UCSD-AML1 (cell line): ENCODE data around the gene ARHGAP24.

Experiments used
- DNase-seq: peaks from one replicate; lab custom pipeline; 2025; ENCODE audit not compliant: unreplicated experiment; lab: John Stamatoyannopoulos, UW

ARHGAP24 gene

GRCh38 chr4:85774489-85774888, 299.5 kb downstream of the ARHGAP24 start:
- no peak for DNase-seq

- DNase-seq = no peak
Measured at GRCh38 chr4:85776096-85776495, 301.1 kb downstream of the ARHGAP24 start.

- DNase-seq = no peak
Measured at GRCh38 chr4:85776579-85776978, 301.6 kb downstream of the ARHGAP24 start.

DNA sequence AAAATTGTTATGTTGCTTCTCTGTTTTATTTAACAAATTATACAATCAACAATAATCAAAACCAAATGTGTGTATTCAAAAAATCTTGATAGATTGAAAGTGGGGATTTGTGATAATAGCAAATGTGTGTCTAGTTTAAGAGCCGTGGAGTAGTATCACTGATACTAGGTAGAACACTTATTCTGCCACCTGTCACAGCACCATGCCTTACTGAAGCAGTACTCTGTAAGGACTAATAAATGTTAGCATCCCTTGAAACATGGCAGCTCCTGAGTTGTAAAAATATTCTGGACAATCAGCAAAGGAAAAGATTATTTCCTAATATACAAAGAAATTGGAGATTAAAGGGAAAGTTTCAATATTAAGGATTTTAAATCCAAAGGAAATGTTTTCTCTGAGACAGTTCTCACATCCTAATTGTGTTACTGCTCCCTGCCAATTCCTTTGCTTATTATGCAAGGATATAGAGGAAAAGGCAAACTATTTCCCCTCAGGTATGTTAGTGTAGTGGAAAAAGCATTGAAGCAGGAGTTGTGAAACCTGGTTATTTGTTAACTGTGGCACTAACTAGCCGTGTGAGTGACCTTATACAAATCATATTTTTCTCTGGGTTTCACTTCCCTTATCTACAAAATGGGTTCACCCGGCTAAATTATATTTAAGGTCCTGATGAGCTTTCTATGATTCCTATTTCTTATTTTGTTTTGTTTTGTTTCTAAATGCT, 303.1 kb downstream of the ARHGAP24 start:
- no peak for DNase-seq

DNA sequence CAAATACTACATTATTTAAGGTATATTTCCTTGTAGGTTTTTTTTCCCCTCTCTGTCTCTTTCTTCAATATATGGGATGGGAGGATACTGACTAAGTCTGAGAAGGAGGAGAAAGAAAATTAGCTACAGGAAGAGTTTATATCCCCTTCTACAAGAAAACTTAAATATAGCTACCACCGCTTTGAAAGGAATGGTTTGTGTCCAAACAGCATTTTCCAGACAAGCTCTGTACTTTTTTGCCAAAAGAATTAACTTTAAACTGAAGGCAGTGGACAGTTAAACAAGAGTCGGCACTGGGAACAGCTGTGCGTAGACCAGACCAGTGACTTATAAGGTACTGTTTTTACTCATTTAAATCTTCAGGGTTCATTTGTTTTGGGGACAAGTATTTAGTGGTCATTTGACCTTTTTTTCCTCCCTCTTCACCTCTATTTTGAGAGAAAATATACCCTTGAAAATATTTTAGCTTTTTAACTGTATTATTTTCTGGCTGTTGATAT, 303.7 kb downstream of the ARHGAP24 start:
- DNase-seq = no peak

DNA sequence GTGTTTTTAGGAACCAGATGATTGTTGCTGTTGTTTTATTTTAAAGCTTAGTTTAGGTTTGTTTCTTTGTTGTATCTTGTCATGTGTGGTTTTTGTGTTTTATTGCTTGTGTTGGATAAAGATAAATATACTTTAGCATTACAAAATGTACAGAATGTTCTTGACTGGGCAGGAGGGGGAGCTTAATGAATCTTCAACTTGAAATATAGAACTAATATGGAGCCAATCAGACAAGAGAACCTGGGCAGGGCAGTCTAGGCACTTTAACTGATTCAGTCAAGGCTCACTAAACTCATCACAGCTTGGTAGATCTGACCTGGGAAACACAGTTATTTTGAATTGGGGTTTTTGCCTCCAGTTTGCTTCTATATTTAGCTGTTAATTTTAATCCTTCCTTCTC, 304.2 kb downstream of the ARHGAP24 start:
- DNase-seq = no peak

DNA sequence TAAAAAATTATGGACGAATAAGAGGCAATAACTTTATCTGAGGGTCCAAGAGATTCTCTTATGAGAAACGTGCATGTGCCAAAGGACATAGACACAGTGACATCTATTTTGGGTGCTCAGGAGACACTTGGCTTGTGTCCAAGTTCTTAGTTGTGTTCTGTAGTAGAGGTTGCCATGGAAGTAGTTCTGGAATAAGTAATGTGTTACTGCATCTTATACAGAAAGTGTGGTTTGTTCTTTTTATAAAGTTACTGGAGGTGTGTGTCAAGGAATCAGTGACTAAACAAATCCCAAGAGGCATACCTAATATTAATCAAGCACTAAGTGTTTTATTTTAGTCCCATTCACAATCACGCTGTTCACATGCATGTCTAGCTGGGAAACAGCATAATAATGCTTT, 305.7 kb downstream of the ARHGAP24 start:
- DNase-seq = no peak

- DNase-seq = no peak
Measured at GRCh38 chr4:85783483-85783882, 308.5 kb downstream of the ARHGAP24 start.

DNA sequence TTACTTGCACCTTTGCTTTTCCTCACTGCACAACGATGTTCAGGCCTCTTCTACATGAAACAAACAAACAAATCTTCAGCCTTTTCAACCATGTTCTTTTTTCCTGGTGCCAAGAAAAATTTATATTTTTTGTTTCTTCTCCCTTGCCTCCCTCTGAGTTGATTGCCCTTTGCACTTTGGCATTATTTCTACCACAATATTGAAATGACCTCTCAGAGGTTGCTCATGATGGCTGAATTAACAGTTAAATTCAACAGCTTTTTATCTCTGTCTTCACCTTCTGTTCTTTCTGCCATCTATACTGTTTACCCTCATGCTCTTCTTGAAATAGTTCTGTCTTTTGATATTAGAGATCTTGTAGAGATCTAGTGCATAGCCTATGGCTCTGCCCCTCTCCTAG, 308.9 kb downstream of the ARHGAP24 start:
- DNase-seq = no peak

DNA sequence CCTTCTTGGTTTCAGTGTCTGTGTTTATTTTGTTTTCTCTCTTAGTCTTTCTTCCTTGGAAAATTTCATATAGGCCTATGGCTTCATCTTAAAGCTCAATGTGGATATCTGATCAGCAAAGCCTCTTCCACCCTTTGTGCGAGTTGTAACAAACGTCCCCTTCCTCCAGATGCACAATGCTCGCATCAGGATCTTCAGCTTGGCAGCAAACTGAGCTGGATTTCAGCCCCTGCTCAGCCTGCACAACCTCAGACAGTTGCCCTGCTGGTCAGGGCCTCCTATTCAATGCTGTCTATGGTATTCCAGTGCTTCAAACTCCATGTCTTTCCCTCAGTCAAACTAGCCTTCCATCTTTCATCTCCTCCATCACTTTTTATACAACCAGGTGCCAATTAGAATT, 309.4 kb downstream of the ARHGAP24 start:
- no peak for DNase-seq

- DNase-seq = no peak
Measured at GRCh38 chr4:85784947-85785346, 310.0 kb downstream of the ARHGAP24 start.

DNA sequence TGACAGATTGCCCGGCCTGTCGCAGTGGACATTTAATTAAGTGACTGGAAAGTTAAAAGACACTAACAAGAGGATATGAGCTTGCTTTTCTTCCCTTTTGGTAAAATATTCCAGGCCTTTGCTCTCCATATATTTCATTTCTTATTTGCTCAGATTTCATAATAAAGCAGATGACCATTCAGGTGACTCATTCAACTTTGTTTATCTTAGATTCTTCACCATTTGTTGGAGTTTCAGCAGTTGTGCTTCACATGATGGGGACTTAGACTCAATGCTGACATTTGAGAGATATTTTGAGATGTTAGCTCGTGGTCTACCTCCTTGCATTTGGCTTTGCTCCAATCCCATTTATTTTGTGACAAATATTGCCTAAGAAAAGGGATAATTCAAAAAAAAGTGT, 312.2 kb downstream of the ARHGAP24 start:
- no peak for DNase-seq

DNA sequence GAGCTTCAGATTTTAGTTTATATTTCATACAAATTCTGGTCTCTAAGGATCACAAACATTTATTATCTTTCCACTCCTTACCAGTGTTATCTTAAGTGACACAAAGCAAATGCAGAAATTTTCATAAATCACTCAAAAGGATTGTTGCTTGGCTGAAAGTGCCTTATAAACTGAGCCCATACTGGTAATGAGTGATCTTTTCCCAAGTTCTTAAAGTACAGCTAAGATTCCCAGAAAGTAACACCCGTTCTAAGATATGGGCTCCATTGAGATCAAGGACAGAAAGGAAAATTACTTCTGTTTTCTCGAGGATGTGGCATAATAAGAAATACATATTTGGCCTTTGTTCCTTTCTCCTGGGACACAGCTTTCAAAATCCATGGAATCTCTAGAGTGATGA, 313.7 kb downstream of the ARHGAP24 start:
- no peak for DNase-seq

GRCh38 chr4:85789241-85789640, 314.3 kb downstream of the ARHGAP24 start:
- DNase-seq = no peak

DNA sequence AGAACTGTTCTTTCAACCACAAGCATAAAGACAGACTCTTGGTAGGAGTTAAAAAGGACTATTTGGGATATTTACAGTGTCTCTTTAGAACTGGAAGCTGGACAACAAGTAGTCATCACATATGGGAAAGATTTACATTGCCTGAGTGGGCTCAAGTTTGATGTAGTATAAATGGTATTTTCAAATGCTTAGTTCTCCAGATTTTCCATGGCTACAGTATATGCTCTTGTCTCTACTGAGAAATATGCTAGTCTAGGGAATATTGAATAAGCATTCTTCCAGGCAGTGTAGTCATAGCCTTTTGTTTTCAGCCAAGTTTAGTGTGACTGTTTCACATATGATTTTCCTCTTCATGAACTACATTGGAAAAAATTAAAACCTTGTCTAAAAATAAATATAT, 315.6 kb downstream of the ARHGAP24 start:
- DNase-seq = no peak

GRCh38 chr4:85792376-85793232, 317.7 kb downstream of the ARHGAP24 start:
- DNase-seq = no peak

GRCh38 chr4:85793233-85793585, 318.3 kb downstream of the ARHGAP24 start:
- DNase-seq = no peak

DNA sequence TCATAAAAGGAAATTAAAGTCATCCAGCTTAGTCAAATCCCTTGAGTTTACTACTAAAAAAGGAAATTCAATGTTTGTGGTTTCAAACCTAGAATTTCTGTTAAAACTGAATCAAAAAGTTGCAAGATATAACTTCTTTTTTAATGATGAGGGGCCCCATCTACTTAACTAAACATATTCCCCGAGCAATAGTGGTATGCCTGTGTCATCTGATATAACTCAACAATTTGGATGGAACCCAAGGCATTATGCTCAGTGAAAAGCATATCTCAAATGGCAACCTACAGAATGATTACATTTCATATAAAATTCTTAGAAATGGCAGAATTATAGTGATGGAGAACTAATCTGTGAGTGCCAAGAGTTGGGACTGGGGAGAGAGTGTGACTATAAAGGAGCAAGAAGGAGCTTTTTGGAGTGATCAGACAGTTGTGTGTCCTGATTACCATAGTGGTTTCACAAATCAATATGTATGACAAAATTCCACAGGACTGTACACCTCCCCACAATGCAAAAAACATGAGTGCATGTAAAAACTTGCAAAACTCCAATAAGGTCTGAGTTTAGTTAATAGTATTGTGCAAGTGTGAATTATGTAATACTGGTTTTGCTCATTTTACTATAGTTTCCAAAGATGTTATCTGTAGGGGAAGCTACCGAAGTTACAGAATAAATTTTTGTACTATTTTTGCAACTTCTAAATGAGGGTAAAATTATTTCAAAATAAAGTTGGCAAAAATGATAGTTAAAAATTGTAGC, 323.2 kb downstream of the ARHGAP24 start:
- no peak for DNase-seq

DNA sequence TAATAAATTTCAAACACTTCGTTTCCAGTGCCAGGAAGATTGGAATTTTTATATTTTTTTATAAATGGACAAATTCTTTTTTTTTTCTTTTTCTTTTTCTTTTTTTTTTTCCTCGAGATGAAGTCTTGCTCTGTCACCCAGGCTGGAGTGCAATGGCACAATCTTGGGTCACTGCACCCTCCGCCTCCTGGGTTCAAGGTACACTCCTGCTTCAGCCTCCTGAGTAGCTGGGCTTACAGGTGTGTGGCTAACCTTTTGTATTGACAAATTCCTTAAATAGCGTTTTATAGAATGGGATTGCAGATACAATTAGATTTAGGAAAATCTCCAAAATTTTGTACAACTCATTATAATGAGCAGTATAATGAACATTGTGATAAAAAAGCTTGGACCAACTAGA, 328.9 kb downstream of the ARHGAP24 start:
- no peak for DNase-seq

DNA sequence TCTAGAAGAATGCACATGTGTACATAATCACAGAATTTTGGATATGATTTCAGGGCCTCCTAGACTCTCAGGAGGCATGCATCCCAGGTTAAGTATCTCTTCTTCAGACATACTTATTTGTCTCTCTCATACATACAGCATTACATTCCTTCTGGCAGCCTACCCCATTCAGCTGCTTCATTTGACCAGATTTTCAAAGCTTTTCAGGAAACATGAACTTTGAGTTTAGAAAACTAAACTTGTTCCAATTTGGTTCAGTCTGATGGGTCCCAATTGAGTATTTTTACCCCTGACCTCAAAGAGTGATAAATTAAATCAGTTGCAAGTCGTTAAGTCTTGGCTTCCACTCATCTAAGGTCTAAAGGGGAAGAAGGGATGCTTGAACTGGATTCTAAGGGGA, 330.9 kb downstream of the ARHGAP24 start:
- no peak for DNase-seq

- no peak for DNase-seq
Measured at GRCh38 chr4:85806334-85806733, 331.4 kb downstream of the ARHGAP24 start.
